ENCODE data around the gene AKAIN1.

DNA sequence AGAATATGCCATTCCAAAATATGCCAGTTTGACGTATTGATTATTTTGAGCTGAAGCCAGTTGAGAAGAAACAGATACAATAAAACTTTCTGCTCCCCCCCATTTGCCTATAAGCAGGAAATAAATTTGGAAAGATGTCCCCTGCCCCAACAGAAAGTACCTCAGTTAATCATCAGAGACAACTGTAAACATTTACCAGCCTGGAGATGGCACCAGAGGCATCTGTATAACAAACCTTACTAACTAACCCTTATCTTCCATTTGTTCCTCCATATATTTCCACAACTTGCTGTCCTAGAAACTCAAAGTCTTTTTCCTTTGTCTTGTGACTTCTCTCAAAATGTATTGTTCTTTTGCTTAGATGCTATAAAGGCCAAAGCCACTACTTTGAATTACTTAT lies 93.8 kb downstream of the AKAIN1 start:
- TF ChIP-seq, protein P1, sequence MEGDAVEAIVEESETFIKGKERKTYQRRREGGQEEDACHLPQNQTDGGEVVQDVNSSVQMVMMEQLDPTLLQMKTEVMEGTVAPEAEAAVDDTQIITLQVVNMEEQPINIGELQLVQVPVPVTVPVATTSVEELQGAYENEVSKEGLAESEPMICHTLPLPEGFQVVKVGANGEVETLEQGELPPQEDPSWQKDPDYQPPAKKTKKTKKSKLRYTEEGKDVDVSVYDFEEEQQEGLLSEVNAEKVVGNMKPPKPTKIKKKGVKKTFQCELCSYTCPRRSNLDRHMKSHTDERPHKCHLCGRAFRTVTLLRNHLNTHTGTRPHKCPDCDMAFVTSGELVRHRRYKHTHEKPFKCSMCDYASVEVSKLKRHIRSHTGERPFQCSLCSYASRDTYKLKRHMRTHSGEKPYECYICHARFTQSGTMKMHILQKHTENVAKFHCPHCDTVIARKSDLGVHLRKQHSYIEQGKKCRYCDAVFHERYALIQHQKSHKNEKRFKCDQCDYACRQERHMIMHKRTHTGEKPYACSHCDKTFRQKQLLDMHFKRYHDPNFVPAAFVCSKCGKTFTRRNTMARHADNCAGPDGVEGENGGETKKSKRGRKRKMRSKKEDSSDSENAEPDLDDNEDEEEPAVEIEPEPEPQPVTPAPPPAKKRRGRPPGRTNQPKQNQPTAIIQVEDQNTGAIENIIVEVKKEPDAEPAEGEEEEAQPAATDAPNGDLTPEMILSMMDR (IDR thresholded peaks at IDR 0.05; ENCODE audit: low read length), result peak; percentile 35; the same call in 1 of the 2 replicates
- TF ChIP-seq EZH2 (IDR thresholded peaks at IDR 0.05; ENCODE audit: borderline replicate concordance, low read length), result no peak
